Fibroblast of lung (primary cell): ENCODE data around the gene NECTIN2. TPM values are rescaled to one million over a fixed set of nuclear protein-coding genes. Genes with fewer than 3 reads are reported as not detected.
"Not testable (repeated sequence)": the region's sequence is repeated elsewhere in the genome, so short reads cannot be mapped to it uniquely, and the experiment has no call there.

Experiments used
- DNase-seq, 2 donors: peaks; one replicate each; pipeline versions ENCODE4 v3.0.0 to v3.0.0-alpha.2; 2010; ENCODE audit warnings: low read depth in 2 of 2
- H2AFZ ChIP-seq: 2 replicates; pipeline ENCODE4 v1.5.1; 2012; ENCODE audit warnings: low read length, control low read depth, inconsistent platforms
- H3K27ac ChIP-seq: 2 replicates; pipeline ENCODE4 v1.5.1; 2011; ENCODE audit warnings: low read length, control low read depth; ENCODE audit not compliant: insufficient read depth
- H3K27me3 ChIP-seq: 2 replicates; pipeline ENCODE4 v1.5.1; 2011; ENCODE audit warnings: mild to moderate bottlenecking, low read length; ENCODE audit not compliant: control insufficient read depth, insufficient read depth
- H3K36me3 ChIP-seq: 2 replicates; pipeline ENCODE4 v1.5.1; 2011; ENCODE audit warnings: low read length; ENCODE audit not compliant: control insufficient read depth, insufficient read depth
- H3K4me1 ChIP-seq: 2 replicates; pipeline ENCODE4 v1.5.1; 2011; ENCODE audit warnings: low read length; ENCODE audit not compliant: control insufficient read depth, insufficient read depth; ENCODE audit errors: extremely low read depth
- H3K4me2 ChIP-seq: 2 replicates; pipeline ENCODE4 v1.5.1; 2011; ENCODE audit warnings: low read length, control low read depth; ENCODE audit not compliant: insufficient read depth; ENCODE audit errors: extremely low read depth
- H3K4me3 ChIP-seq, 4 experiments: fragments of 200-600 bp in 1 of 4; sonication (generic) in 1 of 4; replicated peaks in 1 of 4; 2 replicates each; pipeline ENCODE4 v1.5.1; 2011 to 2016; ENCODE audit warnings: low read length in 4 of 4, low read depth in 3 of 4, mild to moderate bottlenecking in 3 of 4, control low read depth in 2 of 4, inconsistent platforms in 1 of 4, mixed read lengths in 1 of 4; ENCODE audit not compliant: insufficient read depth in 1 of 4; ENCODE audit errors: control extremely low read depth in 1 of 4
- H3K79me2 ChIP-seq: 2 replicates; pipeline ENCODE4 v1.5.1; 2012; ENCODE audit warnings: mild to moderate bottlenecking, low read length, inconsistent platforms; ENCODE audit not compliant: control insufficient read depth, insufficient read depth
- H3K9ac ChIP-seq: 2 replicates; pipeline ENCODE4 v1.5.1; 2011; ENCODE audit warnings: mild to moderate bottlenecking, low read length, control low read depth; ENCODE audit not compliant: insufficient read depth
- H3K9me3 ChIP-seq: 2 replicates; pipeline ENCODE4 v1.5.1; 2012; ENCODE audit warnings: low read depth, low read length; ENCODE audit not compliant: control insufficient read depth, insufficient read depth
- H4K20me1 ChIP-seq: 2 replicates; pipeline ENCODE4 v1.5.1; 2011; ENCODE audit warnings: low read length; ENCODE audit not compliant: control insufficient read depth, insufficient read depth; ENCODE audit errors: extremely low read depth
- EZH2 ChIP-seq: IDR thresholded peaks from 2 replicates; pipeline ENCODE4 v1.5.1; 2012; ENCODE audit warnings: low read length, control low read depth, mild to moderate bottlenecking; ENCODE audit errors: missing control alignments
- polyA plus RNA-seq, 2 donors: library from polyadenylated mRNA; depleted of rRNA in 1 of 2; stranded (reverse) in 1 of 2; unstranded in 1 of 2; fragments of >200 nt; gene quantifications; 2 replicates each; pipeline ENCODE4 v1.2.1, GENCODE V29; 2011 to 2012; ENCODE audit warnings: missing spikeins in 1 of 2
- total RNA-seq: library from RNA; depleted of rRNA; stranded (reverse); fragments of >200 nt; gene quantifications from 2 replicates; pipeline ENCODE4 v1.2.1, GENCODE V29; 2014
- TF ChIP-seq, protein P1 (sequence below), 2 donors: IDR thresholded peaks in 1 of 2; conservative IDR thresholded peaks in 1 of 2; 1 replicate in 1 of 2; 2 replicates in 1 of 2; pipeline ENCODE4 v1.5.1; 2011 to 2012; ENCODE audit warnings: low read length in 2 of 2, control low read depth in 1 of 2, inconsistent platforms in 1 of 2, low read depth in 1 of 2, mild to moderate bottlenecking in 1 of 2

The NECTIN2 gene
- total and polyA plus RNA-seq, 2 donors (not counting 1 experiment from before 2014, with no cell fraction given) = 70.7 to 77.4 TPM

DNA sequence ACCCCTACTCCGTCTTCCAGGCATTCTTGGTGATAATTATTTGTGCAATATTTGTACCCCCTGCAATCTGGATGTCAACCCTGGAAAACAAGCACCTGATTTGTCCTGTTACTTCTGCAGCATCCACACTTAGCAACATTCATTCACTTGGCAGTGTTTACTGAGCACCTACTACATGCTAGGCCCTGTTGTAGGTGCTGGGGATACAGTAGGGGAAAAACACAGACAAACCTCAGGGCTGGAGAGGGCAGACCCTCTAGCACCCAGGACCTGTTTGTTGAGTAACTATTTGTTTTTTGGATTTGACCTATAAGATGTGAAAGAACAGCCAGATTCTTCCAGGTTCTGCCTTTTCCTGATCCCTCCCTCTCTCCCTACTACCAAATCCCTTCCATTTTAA is 9.5 kb downstream of the NECTIN2 start:
- Histone ChIP-seq H3K79me2 (peaks cover 46% of the 10 kb centered on the region), H2AFZ (no peak overlapping the region), H3K4me1 (no peaks in the 10 kb centered on the region), H3K27me3 (no peaks in the 10 kb centered on the region), H3K9ac (no peak overlapping the region), H4K20me1 (peaks cover 3% of the 10 kb centered on the region), H3K27ac (no peak overlapping the region), H3K9me3 (no peaks in the 10 kb centered on the region), H3K4me2 (no peak overlapping the region), H3K36me3 (peaks cover 6% of the 10 kb centered on the region), H3K4me3 (no peak overlapping the region)
- DNase-seq = no peak
- TF ChIP-seq, protein P1, sequence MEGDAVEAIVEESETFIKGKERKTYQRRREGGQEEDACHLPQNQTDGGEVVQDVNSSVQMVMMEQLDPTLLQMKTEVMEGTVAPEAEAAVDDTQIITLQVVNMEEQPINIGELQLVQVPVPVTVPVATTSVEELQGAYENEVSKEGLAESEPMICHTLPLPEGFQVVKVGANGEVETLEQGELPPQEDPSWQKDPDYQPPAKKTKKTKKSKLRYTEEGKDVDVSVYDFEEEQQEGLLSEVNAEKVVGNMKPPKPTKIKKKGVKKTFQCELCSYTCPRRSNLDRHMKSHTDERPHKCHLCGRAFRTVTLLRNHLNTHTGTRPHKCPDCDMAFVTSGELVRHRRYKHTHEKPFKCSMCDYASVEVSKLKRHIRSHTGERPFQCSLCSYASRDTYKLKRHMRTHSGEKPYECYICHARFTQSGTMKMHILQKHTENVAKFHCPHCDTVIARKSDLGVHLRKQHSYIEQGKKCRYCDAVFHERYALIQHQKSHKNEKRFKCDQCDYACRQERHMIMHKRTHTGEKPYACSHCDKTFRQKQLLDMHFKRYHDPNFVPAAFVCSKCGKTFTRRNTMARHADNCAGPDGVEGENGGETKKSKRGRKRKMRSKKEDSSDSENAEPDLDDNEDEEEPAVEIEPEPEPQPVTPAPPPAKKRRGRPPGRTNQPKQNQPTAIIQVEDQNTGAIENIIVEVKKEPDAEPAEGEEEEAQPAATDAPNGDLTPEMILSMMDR (conservative IDR thresholded peaks at IDR 0.05 in 1 of 2, IDR thresholded peaks at IDR 0.05 in 1 of 2; ENCODE audit: low read depth in 1 of 2, low read length in 2 of 2) = no peak
- TF ChIP-seq EZH2 = no peak

DNA sequence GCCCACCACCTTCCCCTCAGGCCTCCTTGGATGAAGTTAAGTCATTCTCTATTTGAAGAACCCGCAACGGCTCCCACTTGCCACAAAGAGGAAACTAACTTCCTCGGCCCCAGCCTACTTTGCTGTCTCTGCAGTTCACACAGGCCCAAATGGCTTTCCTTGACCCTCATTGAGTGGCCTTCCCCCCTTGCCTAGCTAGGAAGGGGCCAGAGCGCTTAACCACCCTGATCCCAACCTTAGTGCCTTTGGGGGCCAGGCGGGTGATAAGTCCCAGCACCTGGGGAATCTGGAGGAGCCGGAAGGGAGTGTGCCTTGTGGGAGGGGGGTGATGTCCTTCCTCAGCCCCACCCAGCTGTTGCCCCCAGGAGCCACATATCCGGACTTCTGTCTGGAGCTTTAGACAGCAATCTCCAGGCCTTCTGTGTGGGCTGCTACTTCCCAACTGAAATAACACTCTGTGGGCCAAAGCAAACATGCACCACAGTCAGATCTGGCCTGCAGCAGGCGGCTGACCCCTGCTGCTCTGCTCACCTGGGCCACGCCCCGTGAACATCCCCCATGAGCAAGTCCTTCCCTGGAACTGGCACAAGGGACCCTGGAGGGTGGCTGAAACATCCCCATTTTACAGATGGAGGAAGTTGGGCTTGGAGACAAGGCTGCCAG is 10.5 kb downstream of the NECTIN2 start:
- peaks cover 2% of the 10 kb centered on the region for H3K36me3 ChIP-seq
- H3K27me3 ChIP-seq = no peaks in the 10 kb centered on the region
- no peak for TF ChIP-seq EZH2
- TF ChIP-seq, protein P1 (conservative IDR thresholded peaks at IDR 0.05 in 1 of 2, IDR thresholded peaks at IDR 0.05 in 1 of 2; ENCODE audit: low read depth in 1 of 2, low read length in 2 of 2) = no peak
- H3K9me3 ChIP-seq = no peaks in the 10 kb centered on the region
- no peak overlapping the region for H3K4me3 ChIP-seq
- H3K9ac ChIP-seq = no peak overlapping the region
- H3K79me2 ChIP-seq = peaks cover 38% of the 10 kb centered on the region
- no peak overlapping the region for H3K27ac ChIP-seq
- no peaks in the 10 kb centered on the region for H3K4me1 ChIP-seq
- H3K4me2 ChIP-seq = no peak overlapping the region
- DNase-seq = peak in 1 of 2 donors; percentile 68
- no peak overlapping the region for H2AFZ ChIP-seq
- H4K20me1 ChIP-seq = peaks cover 3% of the 10 kb centered on the region

DNA sequence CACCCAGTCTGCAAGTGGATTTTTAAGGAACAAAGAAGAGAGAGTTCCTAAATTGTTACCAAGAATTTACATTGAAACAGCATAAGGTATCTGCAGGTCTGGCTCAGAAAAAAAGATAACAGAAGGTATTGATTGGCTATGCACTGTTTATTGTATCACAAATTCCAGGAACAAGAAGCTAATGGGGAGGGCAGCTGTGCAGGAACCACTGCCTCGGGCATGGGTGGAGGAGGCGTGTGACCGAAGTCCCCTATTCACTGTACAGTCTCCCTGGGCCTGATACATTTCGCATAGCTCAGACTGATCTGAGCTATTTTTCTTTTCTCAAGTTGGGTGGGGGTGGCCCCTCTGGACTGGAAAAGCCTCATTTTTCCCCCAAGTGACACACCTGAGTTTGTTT is 11.7 kb downstream of the NECTIN2 start:
- no peak for DNase-seq
- Histone ChIP-seq H3K79me2 (peaks cover 30% of the 10 kb centered on the region), H3K9me3 (no peaks in the 10 kb centered on the region), H3K36me3 (peaks cover 2% of the 10 kb centered on the region), H3K27ac (no peak overlapping the region), H3K4me1 (no peaks in the 10 kb centered on the region), H4K20me1 (peaks cover 3% of the 10 kb centered on the region), H3K4me3 (no peak overlapping the region), H3K4me2 (no peak overlapping the region), H2AFZ (no peak overlapping the region), H3K9ac (no peak overlapping the region), H3K27me3 (no peaks in the 10 kb centered on the region)
- TF ChIP-seq EZH2 = no peak
- TF ChIP-seq, protein P1 (conservative IDR thresholded peaks at IDR 0.05 in 1 of 2, IDR thresholded peaks at IDR 0.05 in 1 of 2; ENCODE audit: low read depth in 1 of 2, low read length in 2 of 2) = no peak

DNA sequence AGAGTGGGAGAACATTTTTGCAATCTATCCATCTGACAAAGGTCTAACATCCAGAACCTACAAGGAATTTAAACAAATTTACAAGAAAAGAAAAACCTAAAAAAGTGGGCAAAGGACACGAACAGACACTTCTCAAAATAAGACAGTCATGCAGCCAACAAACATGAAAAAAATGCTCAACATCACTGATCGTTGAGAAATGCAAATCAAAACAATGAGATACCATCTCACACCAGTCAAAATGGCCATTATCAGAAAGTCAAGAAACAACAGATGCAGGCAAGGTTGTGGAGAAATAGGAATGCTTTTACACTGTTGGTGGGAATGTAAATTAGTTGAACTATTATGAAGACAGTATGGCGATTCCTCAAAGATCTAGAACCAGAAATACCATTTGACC is 15.5 kb downstream of the NECTIN2 start:
- H3K4me1 ChIP-seq, H3K27ac ChIP-seq, H3K27me3 ChIP-seq, H3K36me3 ChIP-seq, H4K20me1 ChIP-seq, H2AFZ ChIP-seq, H3K9ac ChIP-seq, H3K4me3 ChIP-seq, H3K9me3 ChIP-seq, DNase-seq, H3K4me2 ChIP-seq: not testable (repeated sequence)
- peaks cover 14% of the 10 kb centered on the region for H3K79me2 ChIP-seq
